Stimulated activated naive B cell treated with anti-CD40 and anti-IgM and Interleukin-4, amounts not matched to agents 10 μg/mL and 1 μg/mL and 100 μg/mL, for 72 hours (primary cell): ENCODE data around the gene NOPCHAP1.

Experiments
- ATAC-seq, 2 donors: fragments of 150-1000 bp; cut with Tn5 transposase; replicated peaks; 2 replicates each; pipeline ENCODE4 v1.10.0; 2021; ENCODE audit warnings: moderate library complexity in 1 of 2
- DNase-seq: peaks from one replicate; pipeline ENCODE4 v3.0.0; 2021
- H3K27ac Mint-ChIP-seq: one replicate; pipeline ENCODE4 v1.8.0; 2022; ENCODE audit warnings: mild to moderate bottlenecking, mixed read lengths
- H3K27me3 Mint-ChIP-seq, 2 donors: one replicate each; pipeline ENCODE4 v1.8.0; 2022; ENCODE audit warnings: mixed read lengths in 2 of 2
- H3K36me3 Mint-ChIP-seq, 2 donors: one replicate each; pipeline ENCODE4 v1.8.0; 2022; ENCODE audit warnings: mixed read lengths in 2 of 2, mild to moderate bottlenecking in 1 of 2
- H3K4me1 Mint-ChIP-seq, 2 donors: one replicate each; pipeline ENCODE4 v1.8.0; 2022; ENCODE audit warnings: mixed read lengths in 2 of 2, mild to moderate bottlenecking in 1 of 2
- H3K4me3 Mint-ChIP-seq, 2 donors: one replicate each; pipeline ENCODE4 v1.8.0; 2022; ENCODE audit warnings: mild to moderate bottlenecking in 2 of 2, mixed read lengths in 2 of 2, moderate library complexity in 1 of 2
- H3K9me3 Mint-ChIP-seq, 2 donors: one replicate each; pipeline ENCODE4 v1.8.0; 2022; ENCODE audit warnings: mixed read lengths in 2 of 2, mild to moderate bottlenecking in 1 of 2

Gene NOPCHAP1

DNA sequence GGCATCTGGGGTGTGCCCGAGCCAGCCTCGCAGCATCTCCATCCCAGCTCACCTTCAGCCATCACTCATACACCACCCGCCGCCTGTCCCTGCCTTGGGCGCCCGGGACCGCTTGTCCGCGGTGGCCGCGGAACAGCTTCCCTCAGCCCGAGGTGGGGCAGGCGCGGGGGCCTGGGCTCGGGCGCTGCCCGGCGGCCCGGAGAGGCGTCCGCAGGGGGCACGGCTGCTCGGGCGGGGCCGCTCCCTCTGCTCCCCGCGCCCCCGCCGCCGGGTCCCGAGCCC is 28.5 kb upstream of the NOPCHAP1 start:
- Mint-ChIP-seq H3K27ac (peak overlapping the region; percentile 91), H3K9me3 (no peaks in the 10 kb centered on the region), H3K4me3 (peak overlapping the region; percentile 85 to 88), H3K36me3 (no peaks in the 10 kb centered on the region), H3K4me1 (peaks cover 19 to 20% of the 10 kb centered on the region in 2 donors), H3K27me3 (peaks cover 0 to 9% of the 10 kb centered on the region in 2 donors)
- ATAC-seq (peak; percentile 42 to 43), DNase-seq (peak; percentile 21)

DNA sequence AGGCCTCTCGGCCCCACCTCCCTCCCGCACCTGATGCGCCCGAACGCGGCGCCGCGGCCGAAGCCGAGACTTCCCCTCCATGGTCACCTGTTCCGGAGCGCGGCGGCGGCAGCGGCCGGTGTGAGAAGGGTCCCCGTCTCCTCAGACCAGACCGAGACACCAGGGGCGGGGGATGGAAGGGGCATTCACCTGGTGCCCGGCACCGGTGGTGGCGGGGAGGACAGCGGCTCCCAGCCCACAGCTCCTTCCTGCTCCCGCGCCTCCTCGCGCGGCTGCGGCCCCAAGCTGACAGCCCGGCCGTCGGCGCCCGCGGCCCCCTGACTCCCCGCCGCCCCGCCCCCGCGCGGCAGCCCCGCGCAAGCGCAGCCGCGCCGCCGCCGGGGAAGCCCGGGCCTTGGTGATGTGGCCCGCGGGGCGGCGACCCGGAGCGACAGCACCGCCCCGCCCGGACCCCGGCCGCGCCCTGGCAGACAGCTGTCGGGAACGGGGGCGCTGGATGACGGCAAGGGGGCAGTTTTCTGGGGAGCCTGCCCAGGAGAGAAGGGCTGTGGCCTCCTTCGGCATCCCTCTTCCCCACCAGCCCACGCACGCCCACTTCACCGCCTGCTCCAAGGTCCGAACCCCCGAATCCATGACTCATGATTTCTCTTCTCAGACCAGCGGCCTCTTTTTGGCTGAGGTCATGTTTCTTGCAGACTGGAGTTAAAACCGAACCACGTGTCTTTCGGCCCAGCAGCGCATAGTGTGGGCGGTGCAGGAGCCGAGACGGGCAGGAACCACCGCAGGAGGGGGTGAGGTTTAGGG is 27.9 kb upstream of the NOPCHAP1 start, which contains the start of gene SLC41A2:
SLC41A2 (minus strand) TSS at position 290 of the 804 bp plus-strand sequence. CDS start 29,763 bp downstream, outside the sequence.
- Mint-ChIP-seq H3K9me3 (no peaks in the 10 kb centered on the region), H3K27ac (peak within 1 kb of the TSS; percentile 96), H3K27me3 (peaks cover 0 to 9% of the 10 kb centered on the region in 2 donors), H3K36me3 (no peaks in the 10 kb centered on the region), H3K4me1 (peaks cover 17 to 20% of the 10 kb centered on the region in 2 donors), H3K4me3 (peak within 1 kb of the TSS; percentile 93 to 95)
- ATAC-seq (peak; percentile 86 to 87), DNase-seq (peak; percentile 83)

DNA sequence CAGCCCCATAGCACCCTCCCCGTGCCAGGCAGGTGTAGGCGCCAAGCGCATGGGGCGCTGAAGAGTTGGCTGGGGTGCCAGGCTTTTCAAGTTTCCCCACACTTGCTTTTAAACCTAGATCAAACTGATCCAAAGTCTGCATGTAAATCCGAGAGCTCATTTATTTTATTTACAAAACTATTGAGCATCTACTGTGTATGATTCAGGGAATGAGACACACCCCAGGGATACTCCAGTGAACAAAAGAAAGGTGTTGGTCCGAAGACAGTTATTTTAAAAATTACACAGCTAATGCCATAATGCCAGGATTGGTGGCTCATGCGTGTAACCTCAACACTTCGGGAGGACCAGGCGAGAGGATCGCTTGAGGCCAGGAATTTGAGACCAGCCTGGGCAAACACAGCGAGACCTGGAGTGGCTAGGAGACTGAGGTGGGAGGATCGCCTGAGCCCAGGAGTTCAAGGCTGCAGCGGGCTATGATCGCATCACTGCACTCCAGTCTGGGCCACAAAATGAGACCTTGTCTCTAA is 27.2 kb upstream of the NOPCHAP1 start:
- DNase-seq (no peak), ATAC-seq (no peak)
- Mint-ChIP-seq H3K4me3 (peak overlapping the region; percentile 93 to 95), H3K27me3 (peaks cover 0 to 9% of the 10 kb centered on the region in 2 donors), H3K4me1 (peaks cover 16 to 20% of the 10 kb centered on the region in 2 donors), H3K27ac (peak overlapping the region; percentile 96), H3K36me3 (no peaks in the 10 kb centered on the region), H3K9me3 (no peaks in the 10 kb centered on the region)

DNA sequence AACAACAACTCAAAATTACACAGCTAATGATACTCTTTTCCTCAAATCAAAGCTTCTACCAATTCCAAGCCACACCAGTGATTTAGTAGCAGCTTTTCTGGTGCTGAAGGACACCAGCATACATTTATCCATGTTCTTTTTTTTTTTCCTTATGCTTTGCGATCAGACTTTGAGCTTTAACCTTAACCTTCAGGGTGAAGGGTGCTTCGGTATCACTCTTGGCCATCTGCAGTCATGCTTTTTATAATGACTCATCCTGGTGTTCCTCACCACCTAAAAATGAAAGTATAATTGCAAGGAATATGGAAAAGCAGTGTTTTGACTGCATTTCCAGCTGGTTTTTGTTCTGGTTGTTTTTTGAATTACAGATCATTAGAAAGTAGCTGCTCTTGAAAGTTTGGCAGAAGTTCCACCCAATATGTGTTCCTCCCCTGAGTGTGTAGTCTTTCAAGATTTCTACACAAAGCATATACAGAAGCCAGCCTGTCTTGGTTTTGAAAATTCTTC is 26.7 kb upstream of the NOPCHAP1 start:
- Mint-ChIP-seq H3K4me3 (peak overlapping the region; percentile 53 to 95), H3K36me3 (no peaks in the 10 kb centered on the region), H3K9me3 (no peaks in the 10 kb centered on the region), H3K4me1 (peaks cover 16 to 20% of the 10 kb centered on the region in 2 donors), H3K27ac (peak overlapping the region; percentile 96), H3K27me3 (peaks cover 0 to 9% of the 10 kb centered on the region in 2 donors)
- ATAC-seq (no peak), DNase-seq (no peak)

DNA sequence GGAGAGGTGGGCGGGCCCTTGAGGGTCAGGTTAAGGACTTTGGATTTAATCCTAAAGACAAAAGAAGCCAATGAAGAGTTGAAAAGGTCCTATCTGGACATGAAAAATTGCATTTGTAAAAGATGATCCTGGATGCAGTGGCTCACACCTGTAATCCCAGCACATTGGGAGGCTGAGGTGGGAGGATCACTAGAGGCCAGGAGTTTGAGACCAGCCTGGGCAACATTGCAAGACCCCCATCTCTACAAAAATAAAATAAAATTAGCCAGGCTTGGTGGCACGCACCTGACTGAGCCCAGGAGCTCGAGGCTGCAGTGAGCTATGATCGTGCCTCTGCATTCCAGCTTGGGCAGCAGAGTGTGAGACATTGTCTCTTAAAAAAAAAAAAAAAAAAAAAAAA is 25.7 kb upstream of the NOPCHAP1 start:
- Mint-ChIP-seq H3K9me3 (no peaks in the 10 kb centered on the region), H3K36me3 (no peaks in the 10 kb centered on the region), H3K27me3 (peaks cover 0 to 9% of the 10 kb centered on the region in 2 donors), H3K4me1 (peaks cover 16 to 20% of the 10 kb centered on the region in 2 donors), H3K4me3 (no peak overlapping the region), H3K27ac (no peak overlapping the region)
- DNase-seq (no peak), ATAC-seq (no peak)

DNA sequence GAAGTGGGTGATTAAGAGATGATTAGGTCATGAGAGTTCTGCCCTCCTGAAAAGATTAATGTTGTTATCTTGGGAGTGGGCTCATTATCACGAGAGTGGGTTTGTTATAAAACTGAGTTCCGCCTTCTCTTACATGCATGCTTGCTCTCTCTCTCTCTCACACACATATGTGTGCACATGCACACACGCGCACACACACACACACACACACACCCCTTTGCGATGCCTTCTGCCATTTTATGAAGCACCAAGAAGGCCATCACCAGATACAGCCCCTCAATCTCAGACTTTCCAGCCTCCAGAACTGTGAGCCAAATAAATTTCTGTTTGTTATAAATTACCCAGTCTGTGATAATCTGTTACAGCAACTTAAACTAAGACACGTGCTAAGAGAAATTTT is 22.4 kb upstream of the NOPCHAP1 start:
- no peaks in the 10 kb centered on the region for H3K36me3 Mint-ChIP-seq
- DNase-seq (no peak), ATAC-seq (no peak)
- peaks cover 19 to 28% of the 10 kb centered on the region in 2 donors for H3K4me1 Mint-ChIP-seq
- H3K4me3 Mint-ChIP-seq, result no peak overlapping the region
- H3K27me3 Mint-ChIP-seq, result peaks cover 0 to 5% of the 10 kb centered on the region in 2 donors
- H3K27ac Mint-ChIP-seq, result no peak overlapping the region
- H3K9me3 Mint-ChIP-seq, result no peaks in the 10 kb centered on the region

DNA sequence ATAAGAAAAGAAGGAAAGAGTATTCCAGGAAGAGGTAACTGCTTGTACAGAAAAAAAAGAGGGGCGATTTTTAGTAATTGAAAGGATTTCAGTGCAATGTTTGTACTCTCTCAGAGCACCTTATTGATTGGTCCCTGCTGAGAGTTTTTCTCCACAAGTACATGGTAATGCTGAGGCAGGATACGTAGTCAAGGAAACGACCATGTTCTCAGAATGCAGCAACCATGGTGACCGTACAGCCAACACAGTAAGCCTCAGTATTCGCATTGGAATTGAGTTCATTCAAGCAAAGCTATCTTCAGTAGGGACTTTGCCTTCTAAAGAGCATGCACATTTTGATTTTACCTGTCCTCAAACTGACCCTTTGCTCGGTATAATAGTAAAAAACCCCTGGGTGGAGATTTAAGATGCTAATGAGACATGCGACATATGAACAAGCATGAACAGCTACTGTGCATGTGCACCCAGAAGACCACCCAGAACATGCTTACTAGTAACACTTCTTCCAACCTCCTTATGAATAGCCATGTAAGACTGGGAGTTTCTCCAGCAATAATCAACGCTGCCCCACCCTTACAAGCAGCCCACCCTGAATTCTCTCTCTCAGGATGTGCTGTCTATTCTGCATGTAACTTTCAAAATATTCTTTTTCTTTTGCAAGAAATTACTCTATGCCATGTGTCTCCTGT is 21.8 kb upstream of the NOPCHAP1 start:
- DNase-seq, result no peak
- Mint-ChIP-seq H3K4me3 (no peak overlapping the region), H3K27me3 (peaks cover 0 to 5% of the 10 kb centered on the region in 2 donors)

DNA sequence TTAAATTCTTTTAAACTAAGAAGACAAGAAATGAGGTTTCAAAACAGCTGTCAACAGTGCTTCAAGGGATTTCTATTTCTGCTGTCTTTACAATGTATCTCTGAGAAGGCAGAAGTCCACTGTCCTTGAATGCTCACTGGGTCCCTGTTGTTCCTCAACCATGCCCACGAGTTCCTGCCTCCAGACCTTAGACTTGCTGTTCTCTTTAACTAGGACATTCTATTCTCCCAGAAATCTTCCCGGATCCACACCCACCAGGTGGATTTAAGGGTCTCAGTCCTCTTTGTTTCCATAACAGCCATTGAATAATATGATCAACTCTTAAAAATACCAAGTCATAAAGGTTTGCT is 21.3 kb upstream of the NOPCHAP1 start:
- Mint-ChIP-seq H3K27ac (no peak overlapping the region), H3K36me3 (no peaks in the 10 kb centered on the region), H3K27me3 (peaks cover 0 to 5% of the 10 kb centered on the region in 2 donors), H3K9me3 (no peaks in the 10 kb centered on the region), H3K4me1 (peaks cover 16 to 30% of the 10 kb centered on the region in 2 donors), H3K4me3 (no peak overlapping the region)
- DNase-seq, result no peak
- ATAC-seq, result no peak

More for the DNA sequence above, 21.8 kb upstream of the NOPCHAP1 start:
- no peaks in the 10 kb centered on the region for H3K36me3 Mint-ChIP-seq
- H3K4me1 Mint-ChIP-seq, result peaks cover 16 to 28% of the 10 kb centered on the region in 2 donors
- no peak for ATAC-seq
- H3K9me3 Mint-ChIP-seq, result no peaks in the 10 kb centered on the region
- no peak overlapping the region for H3K27ac Mint-ChIP-seq

DNA sequence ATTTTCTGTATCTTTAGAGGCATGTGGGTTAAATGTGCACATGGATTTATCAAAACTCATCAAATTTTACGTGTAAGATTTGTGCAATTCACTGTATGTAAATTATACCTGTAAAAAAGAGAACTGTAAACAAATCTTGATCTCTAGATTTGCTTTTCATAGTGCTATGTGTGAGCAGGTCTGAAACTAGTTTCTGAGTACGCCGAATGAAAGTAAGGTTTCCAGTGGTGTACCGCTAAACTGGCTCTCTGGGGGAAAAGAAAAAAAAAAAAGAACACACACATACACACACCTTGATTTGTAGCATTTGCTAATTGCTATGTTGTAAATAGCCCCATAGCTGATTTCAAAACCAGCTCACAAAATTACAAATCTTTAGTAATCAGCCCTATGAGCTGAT is 19.4 kb upstream of the NOPCHAP1 start:
- Mint-ChIP-seq H3K27ac (no peak overlapping the region), H3K27me3 (no peaks in the 10 kb centered on the region), H3K9me3 (no peaks in the 10 kb centered on the region), H3K4me3 (peak overlapping the region; percentile 1 to 39), H3K36me3 (no peaks in the 10 kb centered on the region), H3K4me1 (peaks cover 17 to 36% of the 10 kb centered on the region in 2 donors)
- DNase-seq (no peak), ATAC-seq (peak; percentile 95 to 96)

DNA sequence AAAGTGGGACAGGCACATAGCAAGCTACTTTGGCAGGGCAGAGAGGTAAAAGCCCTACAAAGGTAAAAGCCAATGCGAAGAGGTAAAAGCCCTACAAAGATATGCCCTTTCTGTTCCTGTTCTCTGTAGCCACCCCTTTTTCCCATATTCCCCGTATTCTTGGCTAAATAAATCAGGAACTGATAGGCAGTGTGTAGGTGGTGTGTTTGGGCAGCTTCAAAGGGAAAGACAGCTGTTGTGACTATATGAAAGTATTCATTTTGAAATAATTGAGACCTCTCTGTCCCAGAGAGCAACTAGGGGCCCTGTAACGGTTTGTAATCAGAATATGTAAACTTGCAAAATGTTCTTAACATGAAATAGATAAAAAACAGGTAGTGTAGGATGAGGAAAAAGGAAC is 16.8 kb upstream of the NOPCHAP1 start:
- H3K36me3 Mint-ChIP-seq, result no peaks in the 10 kb centered on the region
- no peak for DNase-seq
- no peak overlapping the region for H3K4me3 Mint-ChIP-seq
- no peaks in the 10 kb centered on the region for H3K27me3 Mint-ChIP-seq
- no peak overlapping the region for H3K27ac Mint-ChIP-seq
- ATAC-seq, result peak; percentile 22 to 39
- H3K4me1 Mint-ChIP-seq, result peaks cover 17 to 39% of the 10 kb centered on the region in 2 donors
- no peaks in the 10 kb centered on the region for H3K9me3 Mint-ChIP-seq

DNA sequence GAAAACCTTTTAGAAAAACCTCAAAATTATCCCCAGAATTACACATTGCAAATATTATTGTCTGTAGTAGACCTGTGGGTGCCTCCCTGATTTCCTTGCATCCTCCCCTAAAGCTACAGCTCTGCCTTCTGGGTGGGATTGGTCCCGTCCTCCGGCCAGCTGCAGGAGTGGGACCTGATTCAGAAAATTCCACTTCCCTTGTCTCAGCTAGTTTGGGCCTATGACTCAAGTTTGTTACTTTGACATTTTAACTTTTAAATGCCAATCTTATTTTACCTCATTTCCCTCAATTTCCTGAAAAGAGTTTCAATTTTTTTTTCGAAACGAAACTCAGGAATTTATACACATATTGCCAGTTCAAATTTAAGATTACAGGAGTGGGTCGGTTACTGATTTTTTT is 14.8 kb upstream of the NOPCHAP1 start:
- ATAC-seq (no peak), DNase-seq (no peak)
- Mint-ChIP-seq H3K4me1 (peaks cover 20 to 42% of the 10 kb centered on the region in 2 donors), H3K27me3 (no peaks in the 10 kb centered on the region), H3K27ac (no peak overlapping the region), H3K36me3 (no peaks in the 10 kb centered on the region), H3K4me3 (no peak overlapping the region), H3K9me3 (no peaks in the 10 kb centered on the region)

DNA sequence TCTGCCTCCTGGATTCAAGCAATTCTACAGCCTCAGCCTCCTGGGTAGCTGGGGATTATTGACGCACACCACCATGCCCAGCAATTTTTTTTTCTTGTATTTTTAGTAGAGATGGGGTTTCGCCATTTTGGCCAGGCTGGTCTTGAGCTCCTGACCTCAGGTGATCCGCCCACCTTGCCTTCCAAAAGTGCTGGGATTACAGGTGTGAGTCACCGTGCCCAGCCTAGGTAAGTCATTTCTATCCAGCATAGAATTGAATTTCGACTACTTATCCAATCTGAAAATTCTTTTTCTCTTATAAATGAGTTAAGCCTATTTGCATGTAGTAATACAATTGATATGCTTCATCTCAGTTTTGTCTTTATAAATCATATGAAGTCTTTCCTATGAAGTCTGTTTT is 12.9 kb upstream of the NOPCHAP1 start:
- H3K9me3 Mint-ChIP-seq, result no peaks in the 10 kb centered on the region
- no peaks in the 10 kb centered on the region for H3K27me3 Mint-ChIP-seq
- ATAC-seq (no peak), DNase-seq (no peak)
- H3K4me3 Mint-ChIP-seq, result no peak overlapping the region
- H3K27ac Mint-ChIP-seq, result no peak overlapping the region
- H3K4me1 Mint-ChIP-seq, result peaks cover 25 to 42% of the 10 kb centered on the region in 2 donors
- H3K36me3 Mint-ChIP-seq, result no peaks in the 10 kb centered on the region

DNA sequence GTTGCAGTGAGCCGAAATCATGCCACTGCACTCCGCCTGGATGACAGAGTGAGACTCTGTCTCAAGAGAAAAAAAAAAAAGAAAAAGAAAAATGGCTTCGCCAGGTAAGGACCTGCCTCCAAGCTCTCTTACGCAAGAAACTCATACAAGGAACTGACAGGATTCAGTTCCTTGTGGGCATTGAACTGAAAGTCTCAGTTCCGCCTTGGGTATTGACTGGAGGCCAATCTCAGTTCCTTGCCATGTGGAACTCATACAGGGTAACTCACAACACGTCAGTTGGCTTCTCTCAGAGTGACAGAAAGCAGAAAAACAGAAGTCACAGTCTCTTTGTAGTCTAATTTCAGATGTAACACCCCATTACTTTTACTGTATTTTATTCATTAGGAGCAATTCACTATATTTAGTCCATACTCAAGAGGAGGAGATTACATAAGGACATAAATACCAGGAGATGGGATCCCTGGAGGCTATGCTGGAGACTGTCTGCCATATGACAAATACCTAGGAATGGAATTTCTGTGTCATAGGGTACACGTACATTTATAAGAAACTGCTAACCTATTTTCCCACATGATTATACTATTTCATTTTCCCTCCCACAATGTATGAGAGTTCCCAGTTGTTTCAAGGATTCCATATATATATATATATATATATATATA is 11.4 kb upstream of the NOPCHAP1 start:
- Mint-ChIP-seq H3K27me3 (no peaks in the 10 kb centered on the region), H3K36me3 (no peaks in the 10 kb centered on the region), H3K4me3 (peak overlapping the region; percentile 37 to 71), H3K4me1 (peaks cover 20 to 28% of the 10 kb centered on the region in 2 donors), H3K9me3 (no peaks in the 10 kb centered on the region), H3K27ac (peak overlapping the region; percentile 85)
- DNase-seq (peak; percentile 78), ATAC-seq (peak; percentile 100)
